NCI-H128 (cell line): ENCODE measurements around the gene SIMC1.
"Not testable (repeated sequence)": the region's sequence is repeated elsewhere in the genome, so short reads cannot be mapped to it uniquely, and the experiment has no call there.

Source experiments
- DNase-seq: peaks from one replicate; lab custom pipeline; 2025; ENCODE audit not compliant: unreplicated experiment; lab: John Stamatoyannopoulos, UW

The SIMC1 gene

DNA sequence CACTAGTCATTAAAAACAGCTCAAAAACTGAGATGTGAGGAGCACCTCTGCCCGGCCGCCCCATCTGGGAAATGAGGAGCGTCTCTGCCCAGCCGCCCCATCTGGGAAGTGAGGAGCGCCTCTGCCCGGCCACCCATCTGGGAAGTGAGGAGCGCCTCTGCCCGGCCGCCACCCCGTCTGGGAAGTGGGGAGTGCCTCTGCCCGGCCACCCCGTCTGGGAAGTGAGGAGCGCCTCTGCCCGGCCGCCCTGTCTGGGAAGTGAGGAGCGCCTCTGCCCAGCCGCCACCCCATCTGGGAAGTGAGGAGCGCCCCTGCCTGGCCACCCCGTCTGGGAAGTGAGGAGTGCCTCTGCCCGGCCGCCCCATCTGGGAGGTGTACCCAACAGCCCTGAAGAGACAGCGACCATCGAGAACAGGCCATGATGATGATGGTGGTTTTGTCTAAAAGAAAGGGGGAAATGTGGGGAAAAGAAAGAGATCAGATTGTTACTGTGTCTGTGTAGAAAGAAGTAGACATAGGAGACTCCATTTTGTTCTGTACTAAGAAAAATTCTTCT, 23.7 kb upstream of the SIMC1 start:
- DNase-seq = not testable (repeated sequence)

DNA sequence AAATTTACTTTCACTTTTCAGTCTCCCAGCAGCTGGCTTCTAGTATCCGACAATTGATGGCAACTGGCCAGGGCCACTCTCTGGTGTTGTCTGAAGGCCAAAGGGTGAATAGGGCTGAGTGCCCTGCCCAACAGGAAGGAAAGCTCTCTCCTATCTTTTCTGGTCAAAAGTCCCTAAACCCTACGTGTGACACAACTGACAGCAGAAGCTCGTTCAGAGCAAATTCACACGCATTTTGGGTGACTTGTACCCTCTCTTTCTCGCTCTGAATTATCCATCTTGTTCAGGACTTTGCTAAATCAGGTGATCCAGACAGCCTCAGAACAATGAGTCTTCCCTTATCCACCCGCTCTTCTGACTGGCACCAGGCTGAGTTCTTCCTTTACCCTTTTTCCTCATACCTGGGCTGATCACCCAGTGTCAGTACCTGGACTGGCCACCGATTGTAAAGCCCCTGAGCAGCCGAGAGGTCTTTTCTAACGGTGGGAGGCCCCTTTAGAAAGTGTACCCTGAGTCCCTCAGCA, 21.8 kb upstream of the SIMC1 start:
- DNase-seq = not testable (repeated sequence)

DNA sequence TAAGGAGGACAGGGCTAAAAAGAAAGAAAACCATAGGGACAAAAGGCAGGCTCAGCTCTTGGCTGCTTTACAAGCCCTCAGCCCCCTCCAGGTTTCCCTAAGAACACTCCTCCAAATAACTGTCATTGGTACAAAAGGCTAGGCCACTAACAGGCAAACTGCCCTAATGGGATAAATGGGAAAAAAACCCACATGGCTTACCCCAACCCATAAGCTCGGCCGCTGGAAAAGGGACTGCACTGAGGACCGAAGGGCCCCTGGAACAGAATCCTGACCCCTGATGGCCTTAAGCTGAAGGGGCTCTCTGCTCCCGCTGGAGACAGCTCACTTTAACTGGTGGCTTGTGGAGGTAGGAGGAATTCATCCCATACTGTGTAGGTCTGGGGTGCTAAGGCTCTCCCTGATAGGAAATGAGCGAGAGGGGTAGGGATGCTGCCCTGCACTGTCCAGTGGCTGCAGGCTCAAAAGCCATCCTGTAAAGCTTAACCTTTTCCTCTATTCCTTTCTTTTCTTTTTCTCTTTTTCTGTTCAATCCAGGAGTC, 21.0 kb upstream of the SIMC1 start:
- not testable (repeated sequence) for DNase-seq

DNA sequence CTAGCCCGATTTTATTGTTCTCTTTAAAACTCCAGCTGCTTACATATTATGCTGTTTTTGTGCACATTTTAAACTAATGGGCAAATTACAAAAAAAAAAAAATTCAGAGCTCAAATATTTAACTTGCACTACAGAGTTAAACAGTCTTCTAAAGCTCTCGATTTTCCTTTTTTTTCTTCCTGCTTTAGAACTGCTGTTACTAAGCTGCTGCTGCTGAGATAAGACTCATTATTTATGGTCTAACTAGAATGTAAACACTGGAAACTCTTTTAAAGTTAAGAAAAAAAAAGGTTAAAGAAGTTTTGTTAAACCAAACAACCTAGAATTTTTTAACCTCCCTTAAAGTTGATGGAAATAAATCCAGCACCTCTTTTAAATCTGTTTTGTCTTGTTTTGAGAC, 20.5 kb upstream of the SIMC1 start:
- not testable (repeated sequence) for DNase-seq

DNA sequence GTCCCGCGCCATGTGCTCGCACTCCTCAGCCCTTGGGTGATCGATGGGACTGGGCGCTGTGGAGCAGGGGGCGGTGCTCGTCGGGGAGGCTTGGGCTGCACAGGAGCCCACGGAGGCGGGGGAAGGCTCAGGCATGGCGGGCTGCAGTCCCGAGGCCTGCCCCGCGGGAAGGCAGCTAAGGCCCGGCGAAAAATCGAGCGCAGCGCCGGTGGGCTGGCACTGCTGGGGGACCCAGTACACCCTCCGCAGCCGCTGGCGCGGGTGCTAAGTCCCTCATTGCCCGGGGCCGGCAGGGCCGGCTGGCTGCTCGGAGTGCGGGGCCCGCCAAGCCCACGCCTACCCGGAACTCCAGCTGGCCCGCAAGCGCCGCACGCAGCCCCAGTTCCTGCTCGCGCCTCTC, 16.2 kb upstream of the SIMC1 start:
- DNase-seq = not testable (repeated sequence)

DNA sequence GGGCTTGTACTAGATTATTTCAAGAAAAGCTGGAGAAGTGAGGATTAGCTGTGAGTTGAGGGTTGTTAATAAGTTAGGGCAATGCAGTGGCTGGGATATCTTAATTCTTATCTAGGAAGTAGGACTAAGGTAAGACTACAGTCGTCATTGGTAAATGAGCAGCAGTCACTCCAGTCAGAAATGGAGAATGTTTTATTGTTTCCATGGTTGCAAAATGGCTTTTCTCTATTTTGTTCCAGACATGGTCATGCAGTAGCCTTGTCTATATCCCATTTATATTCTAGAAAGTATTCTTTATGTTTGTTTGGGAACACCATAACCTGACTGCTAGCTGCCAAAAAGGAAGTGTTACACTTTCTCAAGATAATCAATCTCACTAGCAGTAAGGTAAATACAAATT, 9.9 kb upstream of the SIMC1 start:
- DNase-seq = not testable (repeated sequence)

DNA sequence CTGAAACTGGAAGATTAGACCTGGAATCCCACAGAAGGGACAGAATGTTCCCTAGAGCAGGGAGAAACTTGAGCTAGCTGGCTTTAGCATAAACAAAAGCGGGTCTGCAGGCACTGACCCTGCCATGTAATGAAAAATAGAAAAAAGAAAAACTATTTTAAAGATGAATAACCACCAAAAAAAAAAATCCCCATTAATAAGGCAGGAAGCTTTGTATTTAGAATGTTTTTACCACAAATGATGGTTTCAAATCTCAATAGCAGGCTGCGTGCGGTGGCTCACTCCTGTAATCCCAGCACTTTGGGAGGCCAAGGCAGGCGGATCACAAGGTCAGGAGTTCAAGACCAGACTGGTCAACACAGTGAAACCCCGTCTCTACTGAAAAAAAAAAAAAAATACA, 5.0 kb upstream of the SIMC1 start:
- DNase-seq = not testable (repeated sequence)

DNA sequence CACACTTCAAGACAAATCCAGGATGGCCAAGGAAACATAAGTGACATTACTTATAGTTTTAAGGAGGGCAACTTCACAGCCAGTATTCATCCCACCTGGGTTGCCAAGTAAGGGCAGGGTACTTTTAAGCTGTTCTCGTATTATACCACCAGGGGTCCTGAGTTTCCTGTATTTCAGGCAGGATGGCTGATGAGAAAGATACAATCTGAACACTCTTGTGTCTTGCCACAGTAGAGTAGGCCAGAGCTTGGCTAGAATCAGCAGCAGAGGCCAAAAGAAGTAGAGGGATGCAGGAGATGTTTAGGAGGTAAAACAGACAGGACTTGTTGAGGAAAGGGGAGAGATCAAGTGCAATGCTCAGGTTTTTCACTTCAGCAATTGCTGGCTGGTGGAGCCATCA, 3.1 kb upstream of the SIMC1 start:
- DNase-seq = not testable (repeated sequence)

DNA sequence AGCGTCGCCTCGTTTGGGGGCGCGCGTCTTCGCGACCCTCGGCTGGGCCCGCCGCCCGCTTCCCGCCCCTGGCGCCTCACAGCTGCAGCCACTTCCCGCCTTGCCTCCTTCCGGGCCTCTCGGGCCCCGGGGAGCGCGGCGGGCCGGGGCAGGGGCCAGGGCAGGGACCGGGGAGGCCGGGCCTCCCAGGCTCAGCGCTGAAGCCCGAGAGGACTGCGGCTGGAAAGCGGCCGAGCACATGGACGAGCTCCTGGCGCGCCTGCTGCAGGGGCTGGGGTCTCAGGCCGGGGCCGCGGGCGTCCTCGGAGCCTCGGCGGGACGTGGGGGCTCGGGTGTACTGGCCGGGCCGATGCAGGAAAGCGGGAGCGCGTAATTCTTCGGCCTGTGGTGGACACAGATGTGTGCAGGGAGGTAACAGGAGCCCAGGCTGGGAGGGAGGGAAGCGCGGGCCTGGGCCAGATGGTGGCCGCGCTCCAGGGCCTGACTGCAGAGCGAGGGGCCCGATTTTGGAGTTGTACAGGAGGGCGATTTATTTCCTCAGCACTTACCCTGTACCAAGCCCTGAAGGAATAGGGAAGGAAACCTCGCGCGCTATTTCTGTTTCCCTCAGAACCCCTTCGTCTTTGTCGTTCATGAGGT, 540 bp downstream of the SIMC1 start:
- DNase-seq = not testable (repeated sequence)

DNA sequence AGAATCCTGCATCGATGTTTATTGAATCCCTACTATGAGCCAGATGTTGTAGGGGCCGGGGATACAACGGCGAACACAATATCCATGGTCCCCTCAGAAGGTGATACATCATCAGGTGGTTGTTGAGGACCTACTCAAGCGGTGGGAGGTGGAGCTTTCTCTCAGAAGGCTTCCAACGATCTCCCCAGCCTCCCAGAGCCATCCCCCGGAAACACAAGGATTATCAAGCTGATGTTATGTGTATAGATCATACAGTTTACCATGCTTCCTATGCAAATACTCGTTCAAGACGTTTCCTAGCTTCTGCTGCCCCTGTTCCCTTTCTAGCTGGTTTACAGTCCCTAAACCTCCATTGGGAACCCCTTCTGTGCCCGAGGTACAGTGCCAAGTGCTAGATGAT, 1.1 kb downstream of the SIMC1 start:
- not testable (repeated sequence) for DNase-seq

DNA sequence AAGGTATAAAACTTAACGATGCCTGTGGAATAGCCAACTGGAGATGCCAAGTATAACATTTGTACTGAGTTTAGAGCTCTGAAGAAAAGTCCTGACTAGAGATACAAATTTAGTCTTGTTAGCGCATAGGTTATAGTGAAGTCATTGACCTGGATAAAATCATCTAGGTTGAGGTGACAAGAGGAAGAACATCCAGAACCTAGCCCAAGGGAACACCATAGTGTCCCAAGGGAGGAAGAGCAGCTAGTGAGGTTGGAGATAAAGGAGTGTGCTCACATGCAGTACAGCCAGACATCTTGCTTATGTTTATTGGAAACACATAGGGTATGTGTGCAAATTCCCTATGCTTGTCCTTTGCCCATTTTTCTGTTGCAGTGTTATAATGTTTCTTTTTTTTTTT, 6.1 kb downstream of the SIMC1 start:
- DNase-seq = not testable (repeated sequence)

DNA sequence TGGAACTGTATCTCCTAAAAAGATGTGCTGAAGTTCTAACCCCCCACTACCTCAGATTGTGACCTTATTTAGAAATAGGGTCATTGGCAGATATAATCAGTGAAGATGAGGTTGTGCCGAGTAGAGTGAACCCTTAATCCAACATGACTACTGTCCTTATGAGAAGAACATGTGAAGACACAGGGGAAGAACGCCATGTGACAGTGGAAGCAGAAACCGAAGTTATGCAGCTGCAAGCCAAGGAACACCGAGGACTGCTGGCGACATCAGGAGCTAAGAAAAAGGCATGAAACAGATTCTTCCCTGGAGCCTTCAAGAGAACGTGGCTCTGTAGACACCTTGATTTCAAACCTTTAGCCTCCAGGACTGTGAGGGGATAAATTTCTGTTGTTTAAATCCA, 6.8 kb downstream of the SIMC1 start:
- not testable (repeated sequence) for DNase-seq

DNA sequence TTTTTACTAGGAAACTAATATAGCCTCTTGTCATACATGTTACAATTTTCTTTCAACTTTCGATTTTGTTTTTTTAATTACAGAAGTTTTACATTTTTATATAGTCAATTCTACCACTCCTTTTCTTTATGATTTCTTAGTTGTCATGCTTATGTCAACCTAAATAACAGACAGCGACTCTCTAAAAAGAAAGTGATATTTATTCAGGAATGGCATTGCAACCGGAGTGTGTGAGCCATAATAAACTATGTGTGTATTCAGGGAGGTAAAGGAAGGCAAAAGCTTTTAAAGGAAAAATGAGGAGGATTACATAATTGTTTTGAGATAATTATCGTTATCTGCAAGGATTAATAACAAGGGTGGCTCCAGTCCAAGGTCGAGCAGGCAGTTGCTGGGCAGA, 7.3 kb downstream of the SIMC1 start:
- not testable (repeated sequence) for DNase-seq

DNA sequence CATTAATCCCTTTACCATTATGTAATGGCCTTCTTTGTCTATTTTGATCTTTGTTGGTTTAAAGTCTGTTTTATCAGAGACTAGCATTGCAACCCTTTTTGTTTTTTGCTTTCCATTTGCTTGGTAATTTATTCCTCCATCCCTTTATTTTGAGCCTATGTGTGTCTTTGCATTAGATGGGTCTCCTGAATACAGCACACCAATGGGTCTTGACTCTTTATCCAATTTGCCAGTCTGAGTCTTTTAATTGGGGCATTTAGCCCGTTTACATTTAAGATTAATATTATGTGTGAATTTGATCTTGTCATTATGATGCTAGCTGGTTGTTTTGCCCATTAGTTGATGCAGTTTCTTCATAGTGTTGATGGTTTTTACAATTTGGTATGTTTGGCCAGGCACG, 12.5 kb downstream of the SIMC1 start:
- DNase-seq = not testable (repeated sequence)

DNA sequence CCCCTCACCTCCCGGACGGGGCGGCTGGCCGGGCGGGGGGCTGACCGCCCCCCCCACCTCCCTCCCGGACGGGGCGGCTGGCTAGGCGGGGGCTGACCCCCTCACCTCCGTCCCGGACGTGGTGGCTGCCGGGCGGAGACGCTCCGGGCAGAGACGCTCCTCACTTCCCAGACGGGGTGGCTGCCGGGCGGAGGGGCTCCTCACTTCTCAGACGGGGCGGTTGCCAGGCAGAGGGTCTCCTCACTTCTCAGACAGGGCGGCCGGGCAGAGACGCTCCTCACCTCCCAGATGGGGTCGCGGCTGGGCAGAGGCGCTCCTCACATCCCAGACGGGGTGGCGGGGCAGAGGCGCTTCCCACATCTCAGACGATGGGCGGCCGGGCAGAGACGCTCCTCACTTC, 13.9 kb downstream of the SIMC1 start:
- DNase-seq = not testable (repeated sequence)

DNA sequence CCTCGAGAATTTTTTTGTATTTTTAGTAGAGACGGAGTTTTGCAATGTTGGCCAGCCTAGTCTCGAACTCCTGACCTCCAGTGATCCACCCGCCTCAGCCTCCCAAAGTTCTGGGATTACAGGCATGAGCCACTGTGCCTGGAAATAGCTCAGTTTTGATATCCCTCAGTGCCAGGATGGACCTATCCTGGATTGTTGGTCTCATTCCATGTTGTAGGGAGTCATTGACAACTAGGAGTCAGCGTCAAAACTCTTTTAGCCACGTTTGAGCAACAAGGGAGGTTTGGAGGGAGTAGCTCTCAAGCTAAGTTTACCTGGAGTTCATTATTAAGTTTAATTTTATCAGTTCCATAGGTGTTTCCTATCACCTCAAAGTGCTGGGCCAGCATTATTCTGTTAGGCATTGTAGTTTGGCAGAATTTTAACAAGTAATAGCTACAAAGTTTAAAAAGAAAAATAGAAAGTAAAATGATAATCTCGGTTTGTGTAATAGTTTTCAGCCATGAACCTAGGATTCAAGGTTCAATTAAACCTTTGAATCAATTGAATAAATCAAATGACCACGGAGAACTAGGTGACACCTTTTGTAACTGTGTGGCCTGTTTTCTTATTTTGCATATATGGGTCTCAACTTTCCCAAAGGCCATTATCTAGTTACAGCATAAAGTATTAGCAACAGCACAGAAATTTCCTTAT, 15.3 kb downstream of the SIMC1 start:
- DNase-seq = not testable (repeated sequence)

DNA sequence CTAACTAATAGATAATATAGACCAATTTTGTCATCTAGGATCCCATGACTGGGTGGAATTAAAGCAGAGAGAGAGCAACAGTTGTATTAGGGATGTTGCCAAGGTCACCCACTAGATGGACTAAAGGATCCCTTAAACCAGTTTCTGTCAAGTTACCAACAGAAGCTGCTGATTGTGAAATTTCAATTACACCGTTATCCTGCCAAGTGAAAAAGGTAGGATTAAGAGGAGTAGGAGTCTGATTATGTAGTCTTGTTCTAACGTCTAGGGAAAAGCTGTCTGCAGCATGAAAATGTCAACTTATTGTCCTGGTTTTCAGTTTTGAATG, 15.8 kb downstream of the SIMC1 start:
- DNase-seq = not testable (repeated sequence)

DNA sequence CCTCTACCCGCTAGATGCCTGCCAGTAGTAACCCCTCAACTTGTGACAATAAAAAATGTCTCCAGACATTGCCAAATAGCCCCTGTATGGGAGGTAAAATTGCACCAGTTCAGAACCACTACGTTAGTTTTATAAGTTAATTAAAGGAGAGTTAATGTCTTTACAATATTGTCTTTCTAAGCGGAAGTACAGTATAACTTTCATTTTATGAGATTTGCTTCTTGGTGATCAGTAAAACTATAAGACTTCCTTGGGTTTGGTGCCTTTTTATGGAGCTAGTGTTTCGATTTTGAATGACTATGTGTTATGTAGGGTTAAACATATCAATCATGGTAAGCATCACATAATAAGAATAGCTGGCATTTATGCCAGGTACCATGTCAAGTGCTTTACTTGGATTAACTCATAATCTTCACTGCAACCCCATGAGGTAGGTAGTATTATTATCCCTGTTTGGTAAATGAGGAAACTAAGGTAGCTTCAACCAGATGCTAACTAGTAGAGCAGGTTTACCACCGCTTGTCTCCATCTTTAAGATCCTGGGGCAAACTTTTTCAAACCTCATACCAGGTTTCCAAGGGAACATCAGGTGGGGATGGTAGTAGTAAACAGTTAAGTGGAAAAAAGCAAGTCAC, 19.8 kb downstream of the SIMC1 start:
- DNase-seq = not testable (repeated sequence)

DNA sequence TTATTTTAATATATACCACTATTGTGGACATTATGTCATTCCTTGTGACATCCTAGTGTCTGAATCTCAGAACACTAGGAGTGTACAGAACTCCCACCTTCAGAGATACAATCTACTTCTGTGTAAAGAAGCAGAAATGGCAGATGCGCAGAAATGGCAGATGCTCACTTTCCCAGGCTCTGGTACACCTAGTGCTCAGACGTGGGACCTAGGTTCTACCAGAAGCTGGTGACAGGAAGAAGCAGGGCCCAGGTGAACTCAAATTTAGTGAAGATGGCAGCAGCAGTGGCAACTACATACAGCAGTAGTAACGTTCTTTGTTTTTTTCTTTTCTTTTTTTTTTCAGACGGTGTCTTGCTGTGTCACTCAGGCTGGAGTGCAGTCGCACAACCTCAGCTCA, 22.5 kb downstream of the SIMC1 start:
- not testable (repeated sequence) for DNase-seq

DNA sequence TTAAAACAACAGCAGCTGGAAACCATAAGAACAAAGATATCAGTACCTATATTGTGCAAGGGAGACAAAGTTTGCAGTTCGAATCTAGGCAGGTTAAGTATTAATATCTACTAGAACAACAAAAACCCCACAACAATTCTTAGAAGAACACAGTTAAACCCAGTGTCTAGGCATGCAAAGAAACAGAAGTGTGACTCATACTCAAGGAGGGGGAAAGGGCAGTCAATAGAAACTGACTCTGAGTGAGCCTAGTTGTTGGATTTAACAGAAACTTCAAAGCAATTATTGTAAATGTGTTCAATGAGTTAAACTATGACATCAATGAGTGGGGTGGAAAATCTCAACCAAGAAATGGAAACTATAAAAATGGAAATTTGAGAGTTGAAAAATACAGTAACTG, 28.2 kb downstream of the SIMC1 start:
- not testable (repeated sequence) for DNase-seq

DNA sequence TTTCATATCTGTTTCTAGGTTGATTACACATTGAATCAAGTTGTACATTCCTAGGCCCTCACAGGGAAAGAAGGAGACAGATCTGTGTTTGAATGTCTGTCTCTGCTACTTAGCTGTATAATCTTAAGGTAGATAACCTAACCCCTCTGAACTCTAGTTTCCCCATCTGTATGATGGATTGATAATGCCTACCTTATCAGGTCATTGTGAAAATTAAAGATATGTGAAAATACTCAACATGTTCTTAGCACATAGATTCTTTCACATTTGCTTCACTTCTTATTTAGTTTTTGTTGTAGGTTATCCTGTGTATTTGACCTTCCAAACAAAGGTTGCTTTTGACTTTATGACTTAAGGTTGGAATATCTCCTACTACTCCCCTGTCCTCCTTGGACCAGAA, 50.8 kb downstream of the SIMC1 start:
- DNase-seq = not testable (repeated sequence)
